Pulmonary artery endothelial cell (primary cell): ENCODE measurements around the gene SEMA3D. TPM values are rescaled to one million over a fixed set of nuclear protein-coding genes. Genes with fewer than 3 reads are reported as not detected.
A peak's percentile ranks its signal among the peaks of the same experiment; 100 is the strongest.

ENCODE experiments used
- DNase-seq: peaks from one replicate; pipeline ENCODE4 v3.0.0-alpha.2; 2011; ENCODE audit warnings: low read depth, low spot score
- total RNA-seq: library from RNA; depleted of rRNA; stranded (reverse); fragments of >200 nt; gene quantifications from 2 replicates; pipeline ENCODE4 v1.2.3, GENCODE V29; 2014

Gene SEMA3D
- total RNA-seq, 1 donor from 2014 or later: 1.8 TPM

GRCh38 chr7:85081392-85081791, 105.5 kb downstream of the SEMA3D start:
- no peak for DNase-seq

- DNase-seq: no peak
These were observed 107.4 kb downstream of the SEMA3D start for GRCh38 chr7:85079434-85079833.

GRCh38 chr7:85078181-85078580, 108.7 kb downstream of the SEMA3D start:
- no peak for DNase-seq

GRCh38 chr7:85075864-85076263, 111.0 kb downstream of the SEMA3D start:
- DNase-seq: no peak

- DNase-seq: no peak
These were observed 111.9 kb downstream of the SEMA3D start for GRCh38 chr7:85074992-85075391.

- no peak for DNase-seq
These were observed 112.8 kb downstream of the SEMA3D start for GRCh38 chr7:85074016-85074415.

GRCh38 chr7:85070967-85071628, 115.8 kb downstream of the SEMA3D start:
- no peak for DNase-seq

- no peak for DNase-seq
These were observed 118.1 kb downstream of the SEMA3D start for GRCh38 chr7:85068799-85069198.

- no peak for DNase-seq
These were observed 119.5 kb downstream of the SEMA3D start for GRCh38 chr7:85067371-85067770.

- no peak for DNase-seq
These were observed 120.9 kb downstream of the SEMA3D start for GRCh38 chr7:85065888-85066485.

GRCh38 chr7:85065306-85065705, 121.5 kb downstream of the SEMA3D start:
- no peak for DNase-seq

- no peak for DNase-seq
These were observed 124.2 kb downstream of the SEMA3D start for GRCh38 chr7:85062651-85063050.

GRCh38 chr7:85061456-85061855, 125.4 kb downstream of the SEMA3D start:
- DNase-seq: no peak

- DNase-seq: no peak
These were observed 126.2 kb downstream of the SEMA3D start for GRCh38 chr7:85060696-85061095.

- no peak for DNase-seq
These were observed 130.9 kb downstream of the SEMA3D start for GRCh38 chr7:85055906-85056305.

- DNase-seq: no peak
These were observed 131.7 kb downstream of the SEMA3D start for GRCh38 chr7:85055196-85055595.

GRCh38 chr7:85054306-85054705, 132.6 kb downstream of the SEMA3D start:
- no peak for DNase-seq

GRCh38 chr7:85052894-85053293, 134.0 kb downstream of the SEMA3D start:
- DNase-seq: no peak

GRCh38 chr7:85052056-85052737, 134.7 kb downstream of the SEMA3D start:
- DNase-seq: no peak

- DNase-seq: no peak
These were observed 140.3 kb downstream of the SEMA3D start for GRCh38 chr7:85046534-85046933.

GRCh38 chr7:85041605-85042216, 145.1 kb downstream of the SEMA3D start:
- DNase-seq: peak; percentile 36

GRCh38 chr7:85039196-85039923, 147.5 kb downstream of the SEMA3D start:
- no peak for DNase-seq
